ENCODE measurements around the gene DNAJB6. TPM values are rescaled to one million over a fixed set of nuclear protein-coding genes. Genes with fewer than 3 reads are reported as not detected.

DNAJB6 gene
- total RNA-seq, 1 experiment from 2014 or later, result 82.5 TPM

GRCh38 chr7:157419035-157419293, 82.2 kb downstream of the DNAJB6 start:
- ChIA-PET RAD21 (ENCODE audit: low non-redundant PET in 1 of 2, low total read pairs in 2 of 2, uncharacterized antibody in 2 of 2, unreplicated experiment in 2 of 2) (no interaction called here), CTCF (no interaction called here), POLR2A (no interaction called here)
- Histone ChIP-seq H3K9ac (ENCODE audit: low read length) (no peak overlapping the region), H3K9me2 (ENCODE audit: insufficient read depth) (no peaks in the 10 kb centered on the region), H4K20me1 (ENCODE audit: insufficient read depth) (no peaks in the 10 kb centered on the region), H3K36me3 (ENCODE audit: control insufficient read depth in 1 of 2, insufficient read depth in 2 of 2, low read length in 2 of 2) (no peaks in the 10 kb centered on the region), H3K4me3 (replicated peaks in 1 of 2; ENCODE audit: low read depth in 1 of 2, low read length in 2 of 2) (no peak overlapping the region), H2AFZ (ENCODE audit: low read depth, low read length, poor library complexity, severe bottlenecking) (no peak overlapping the region), H3K79me2 (ENCODE audit: insufficient read depth, low read length) (no peaks in the 10 kb centered on the region), H3K27me3 (ENCODE audit: insufficient read depth, low read length) (no peaks in the 10 kb centered on the region), H3K4me1 (ENCODE audit: control insufficient read depth in 1 of 2, insufficient read depth in 2 of 2, low read length in 2 of 2) (no peaks in the 10 kb centered on the region), H3K27ac (ENCODE audit: low read depth, low read length) (no peak overlapping the region), H3K9me3 (ENCODE audit: control insufficient read depth in 1 of 2, insufficient read depth in 1 of 2, low read depth in 1 of 2, low read length in 2 of 2) (no peaks in the 10 kb centered on the region), H3K4me2 (ENCODE audit: low read length) (no peak overlapping the region)
- TF ChIP-seq CEBPB (IDR thresholded peaks at IDR 0.05; ENCODE audit: low read depth) (no peak), ZFX (IDR thresholded peaks at IDR 0.05) (no peak), POLR2AphosphoS5 (IDR thresholded peaks at IDR 0.05; ENCODE audit: low read depth, low read length) (no peak), ZNF274 (IDR thresholded peaks at IDR 0.05; ENCODE audit: low read depth, low read length) (no peak), SRF (IDR thresholded peaks at IDR 0.05; ENCODE audit: low read depth) (no peak), SIN3A (IDR thresholded peaks at IDR 0.05; ENCODE audit: low read depth) (no peak), MAX (IDR thresholded peaks at IDR 0.05) (no peak), EZH2 (IDR thresholded peaks at IDR 0.05) (no peak), ELF1 (IDR thresholded peaks at IDR 0.05; ENCODE audit: borderline replicate concordance, low read depth) (no peak), POLR2A (IDR thresholded peaks at IDR 0.05; ENCODE audit: borderline replicate concordance, extremely low read depth, insufficient read depth, insufficient read length) (no peak), EGR1 (IDR thresholded peaks at IDR 0.05; ENCODE audit: low read depth) (no peak), YY1 (IDR thresholded peaks at IDR 0.05; ENCODE audit: extremely low read depth, insufficient replicate concordance, low read depth, low read length) (no peak), CTCF (IDR thresholded peaks at IDR 0.05 in 2 of 3, conservative IDR thresholded peaks at IDR 0.05 in 1 of 3; ENCODE audit: borderline replicate concordance in 1 of 3, insufficient read depth in 1 of 3, low read depth in 2 of 3, low read length in 2 of 3) (no peak), CBX3 (IDR thresholded peaks at IDR 0.05; ENCODE audit: low read depth) (no peak)
- intact Hi-C loops (cut with micrococcal nuclease), result no loop called here
- DNase-seq (ENCODE audit: low read depth, low spot score), result no peak
- no TSS peak for BruUV-seq (replicated peaks)
- no peak for ATAC-seq
